ENCODE data around the gene UNC119B. TPM values are rescaled to one million over a fixed set of nuclear protein-coding genes. Genes with fewer than 3 reads are reported as not detected.

UNC119B gene
- 14.7 and 15.2 TPM in 2 replicates for polyA plus RNA-seq (2013)

GRCh38 chr12:120710031-120710804, at the start of gene UNC119B:
Gene UNC119B, plus strand, starts transcription at chr12:120710458. Its CDS starts 17 bp downstream, at chr12:120710475.
- H2AFZ ChIP-seq (ENCODE audit: insufficient read depth, low read length, poor library complexity) = peak within 1 kb of the TSS; percentile 94
- peak within 1 kb of the TSS; percentile 79 for H2BK5ac ChIP-seq (ENCODE audit: low read depth, low read length, poor library complexity)
- H3K23ac ChIP-seq (ENCODE audit: low read length) = no peak within 1 kb of the TSS
- peak within 1 kb of the TSS; percentile 92 for H4K91ac ChIP-seq (ENCODE audit: low read depth, low read length)
- peak; percentile 42 to 65 for DNase-seq
- peak within 1 kb of the TSS; percentile 91 for H3K4me2 ChIP-seq (ENCODE audit: low read length)
- peak within 1 kb of the TSS; percentile 98 for H4K8ac ChIP-seq (ENCODE audit: low read depth, low read length)
- H2BK120ac ChIP-seq (ENCODE audit: insufficient read depth, low read length, poor library complexity) = peak within 1 kb of the TSS; percentile 89
- peaks cover 14 to 15% of the 10 kb centered on the region in 2 experiments for H3K36me3 ChIP-seq (ENCODE audit: control insufficient read depth in 1 of 2, insufficient read depth in 2 of 2, low read length in 2 of 2)
- peak within 1 kb of the TSS; percentile 52 for H3K27ac ChIP-seq (ENCODE audit: low read depth, low read length)
- no peak within 1 kb of the TSS for H2BK12ac ChIP-seq (ENCODE audit: low read length)
- peaks cover 10% of the 10 kb centered on the region for H3K79me1 ChIP-seq (ENCODE audit: low read length)
- no peaks in the 10 kb centered on the region for H3K27me3 ChIP-seq (ENCODE audit: insufficient read depth, low read length)
- H3K4me3 ChIP-seq (ENCODE audit: low read depth, low read length) = peak within 1 kb of the TSS; percentile 87
- no CpG with 5 or more reads among the region's 76 CpGs for WGBS (ENCODE audit: extremely low coverage, insufficient coverage, insufficient read length)
- H3K9ac ChIP-seq (ENCODE audit: low read length) = peak within 1 kb of the TSS; percentile 93
- no peak within 1 kb of the TSS for H2AK5ac ChIP-seq (ENCODE audit: low read length)
- H3K18ac ChIP-seq (ENCODE audit: low read length) = peak within 1 kb of the TSS; percentile 97
- H3K9me3 ChIP-seq (ENCODE audit: insufficient read depth, low read depth, low read length) = no peaks in the 10 kb centered on the region
- peaks cover 8 to 9% of the 10 kb centered on the region in 2 experiments for H3K4me1 ChIP-seq (ENCODE audit: control insufficient read depth in 1 of 2, insufficient read depth in 2 of 2, low read length in 2 of 2)
- peak within 1 kb of the TSS; percentile 98 for H3K14ac ChIP-seq (ENCODE audit: low read length)
- H4K12ac ChIP-seq (ENCODE audit: low read depth, low read length) = peak within 1 kb of the TSS; percentile 90
- H3K4ac ChIP-seq (ENCODE audit: low read depth, low read length) = peak within 1 kb of the TSS; percentile 85
- H3K79me2 ChIP-seq (ENCODE audit: control insufficient read depth, insufficient read depth, low read length, poor library complexity) = peaks cover 8% of the 10 kb centered on the region

GRCh38 chr12:120661432-120661831, 48.8 kb upstream of the UNC119B start:
- Histone ChIP-seq H4K8ac (ENCODE audit: low read depth, low read length) (no peak overlapping the region), H2BK120ac (ENCODE audit: insufficient read depth, low read length, poor library complexity) (no peak overlapping the region), H2BK12ac (ENCODE audit: low read length) (no peak overlapping the region), H4K12ac (ENCODE audit: low read depth, low read length) (no peak overlapping the region), H3K23ac (ENCODE audit: low read length) (no peak overlapping the region), H3K27me3 (ENCODE audit: insufficient read depth, low read length) (no peaks in the 10 kb centered on the region), H3K9ac (ENCODE audit: low read length) (no peak overlapping the region), H3K9me3 (ENCODE audit: insufficient read depth, low read depth, low read length) (no peaks in the 10 kb centered on the region), H2AFZ (ENCODE audit: insufficient read depth, low read length, poor library complexity) (no peak overlapping the region), H2AK5ac (ENCODE audit: low read length) (no peak overlapping the region), H3K4me3 (ENCODE audit: low read depth, low read length) (no peak overlapping the region), H4K91ac (ENCODE audit: low read depth, low read length) (no peak overlapping the region), H2BK5ac (ENCODE audit: low read depth, low read length, poor library complexity) (no peak overlapping the region), H3K18ac (ENCODE audit: low read length) (no peak overlapping the region), H3K4me1 (ENCODE audit: control insufficient read depth in 1 of 2, insufficient read depth in 2 of 2, low read length in 2 of 2) (no peaks in the 10 kb centered on the region), H3K4me2 (ENCODE audit: low read length) (no peak overlapping the region), H3K79me1 (ENCODE audit: low read length) (no peaks in the 10 kb centered on the region), H3K27ac (ENCODE audit: low read depth, low read length) (no peak overlapping the region), H3K4ac (ENCODE audit: low read depth, low read length) (no peak overlapping the region), H3K36me3 (ENCODE audit: control insufficient read depth in 1 of 2, insufficient read depth in 2 of 2, low read length in 2 of 2) (no peaks in the 10 kb centered on the region), H3K79me2 (ENCODE audit: control insufficient read depth, insufficient read depth, low read length, poor library complexity) (no peaks in the 10 kb centered on the region), H3K14ac (ENCODE audit: low read length) (no peak overlapping the region)
- 100% methylated on average over 2 of the region's 2 CpGs for WGBS (ENCODE audit: extremely low coverage, insufficient coverage, insufficient read length)
- no peak for DNase-seq

GRCh38 chr12:120662879-120663278, 47.4 kb upstream of the UNC119B start:
- H3K4ac ChIP-seq (ENCODE audit: low read depth, low read length) = no peak overlapping the region
- no peak overlapping the region for H3K14ac ChIP-seq (ENCODE audit: low read length)
- H2AFZ ChIP-seq (ENCODE audit: insufficient read depth, low read length, poor library complexity) = no peak overlapping the region
- no peak overlapping the region for H3K4me2 ChIP-seq (ENCODE audit: low read length)
- DNase-seq = no peak
- H2BK120ac ChIP-seq (ENCODE audit: insufficient read depth, low read length, poor library complexity) = no peak overlapping the region
- H2AK5ac ChIP-seq (ENCODE audit: low read length) = no peak overlapping the region
- no peak overlapping the region for H3K27ac ChIP-seq (ENCODE audit: low read depth, low read length)
- H3K18ac ChIP-seq (ENCODE audit: low read length) = no peak overlapping the region
- no peaks in the 10 kb centered on the region for H3K9me3 ChIP-seq (ENCODE audit: insufficient read depth, low read depth, low read length)
- no peaks in the 10 kb centered on the region for H3K4me1 ChIP-seq (ENCODE audit: control insufficient read depth in 1 of 2, insufficient read depth in 2 of 2, low read length in 2 of 2)
- H3K27me3 ChIP-seq (ENCODE audit: insufficient read depth, low read length) = no peaks in the 10 kb centered on the region
- no peak overlapping the region for H4K8ac ChIP-seq (ENCODE audit: low read depth, low read length)
- H4K12ac ChIP-seq (ENCODE audit: low read depth, low read length) = no peak overlapping the region
- no peaks in the 10 kb centered on the region for H3K79me2 ChIP-seq (ENCODE audit: control insufficient read depth, insufficient read depth, low read length, poor library complexity)
- WGBS (ENCODE audit: extremely low coverage, insufficient coverage, insufficient read length) = no CpG with 5 or more reads among the region's 3 CpGs
- H3K23ac ChIP-seq (ENCODE audit: low read length) = no peak overlapping the region
- no peaks in the 10 kb centered on the region for H3K79me1 ChIP-seq (ENCODE audit: low read length)
- H4K91ac ChIP-seq (ENCODE audit: low read depth, low read length) = no peak overlapping the region
- no peak overlapping the region for H2BK12ac ChIP-seq (ENCODE audit: low read length)
- no peak overlapping the region for H3K9ac ChIP-seq (ENCODE audit: low read length)
- H2BK5ac ChIP-seq (ENCODE audit: low read depth, low read length, poor library complexity) = no peak overlapping the region
- no peak overlapping the region for H3K4me3 ChIP-seq (ENCODE audit: low read depth, low read length)
- H3K36me3 ChIP-seq (ENCODE audit: control insufficient read depth in 1 of 2, insufficient read depth in 2 of 2, low read length in 2 of 2) = no peaks in the 10 kb centered on the region

- Histone ChIP-seq H3K79me1 (ENCODE audit: low read length) (no peaks in the 10 kb centered on the region), H2BK12ac (ENCODE audit: low read length) (no peak overlapping the region), H2AFZ (ENCODE audit: insufficient read depth, low read length, poor library complexity) (no peak overlapping the region), H3K27ac (ENCODE audit: low read depth, low read length) (no peak overlapping the region), H3K9ac (ENCODE audit: low read length) (no peak overlapping the region), H3K23ac (ENCODE audit: low read length) (no peak overlapping the region), H3K4me2 (ENCODE audit: low read length) (no peak overlapping the region), H3K79me2 (ENCODE audit: control insufficient read depth, insufficient read depth, low read length, poor library complexity) (no peaks in the 10 kb centered on the region), H3K18ac (ENCODE audit: low read length) (no peak overlapping the region), H3K14ac (ENCODE audit: low read length) (no peak overlapping the region), H3K9me3 (ENCODE audit: insufficient read depth, low read depth, low read length) (no peaks in the 10 kb centered on the region), H3K4me3 (ENCODE audit: low read depth, low read length) (no peak overlapping the region), H4K12ac (ENCODE audit: low read depth, low read length) (no peak overlapping the region), H3K4ac (ENCODE audit: low read depth, low read length) (no peak overlapping the region), H2AK5ac (ENCODE audit: low read length) (no peak overlapping the region), H3K27me3 (ENCODE audit: insufficient read depth, low read length) (no peaks in the 10 kb centered on the region), H4K8ac (ENCODE audit: low read depth, low read length) (no peak overlapping the region), H3K4me1 (ENCODE audit: control insufficient read depth in 1 of 2, insufficient read depth in 2 of 2, low read length in 2 of 2) (no peaks in the 10 kb centered on the region), H2BK120ac (ENCODE audit: insufficient read depth, low read length, poor library complexity) (no peak overlapping the region), H4K91ac (ENCODE audit: low read depth, low read length) (no peak overlapping the region), H3K36me3 (ENCODE audit: control insufficient read depth in 1 of 2, insufficient read depth in 2 of 2, low read length in 2 of 2) (no peaks in the 10 kb centered on the region), H2BK5ac (ENCODE audit: low read depth, low read length, poor library complexity) (no peak overlapping the region)
- no CpG with 5 or more reads among the region's 5 CpGs for WGBS (ENCODE audit: extremely low coverage, insufficient coverage, insufficient read length)
- DNase-seq = no peak
These were observed 46.5 kb upstream of the UNC119B start for GRCh38 chr12:120663741-120664140.
